Ammon's horn (tissue), 1 donor: ENCODE data around the gene IHH.

Source experiments
- DNase-seq: peaks from one replicate; pipeline ENCODE4 v3.0.0-alpha.2; 2016; ENCODE audit warnings: low spot score

IHH gene

DNA sequence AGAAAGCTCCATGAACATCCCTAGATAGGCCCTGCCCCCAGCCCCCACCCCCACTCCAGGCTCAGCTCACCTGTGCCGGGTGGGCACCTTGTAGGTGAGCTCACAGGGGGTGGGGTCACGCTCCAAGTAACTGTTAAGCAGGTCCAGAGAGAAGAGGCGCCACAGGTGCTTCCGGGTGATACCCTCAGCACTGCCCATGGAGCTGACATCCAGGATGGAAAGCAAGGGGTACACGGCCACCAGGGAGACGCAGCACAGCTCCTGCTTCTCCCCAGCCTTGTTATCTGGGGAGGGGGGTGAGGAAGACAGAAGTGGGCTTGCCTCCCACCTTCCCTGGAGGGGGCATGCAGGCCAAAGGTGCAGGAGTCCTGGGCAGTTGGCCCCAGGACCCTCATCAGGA is 41.3 kb downstream of the IHH start:
- no peak for DNase-seq

DNA sequence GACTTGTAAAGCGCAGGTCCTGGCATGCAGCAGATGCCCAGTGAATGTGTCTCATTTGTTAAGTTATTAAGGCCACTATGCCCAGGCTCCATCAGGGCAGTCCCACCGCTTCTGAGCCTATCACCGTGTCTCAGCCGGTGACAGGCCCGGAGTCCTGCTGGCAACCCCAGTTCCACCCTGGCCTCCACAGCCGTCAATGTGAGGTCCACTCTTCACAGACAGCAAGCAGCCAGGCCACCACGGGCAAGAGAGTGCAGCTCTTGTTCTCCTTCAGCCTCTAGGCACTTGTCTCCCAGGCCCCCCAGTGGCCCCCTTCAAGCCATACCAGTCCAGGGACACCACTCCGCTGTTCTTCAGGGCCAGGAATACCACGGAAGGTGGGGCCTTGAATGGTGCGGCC is 42.0 kb downstream of the IHH start:
- DNase-seq, result no peak

DNA sequence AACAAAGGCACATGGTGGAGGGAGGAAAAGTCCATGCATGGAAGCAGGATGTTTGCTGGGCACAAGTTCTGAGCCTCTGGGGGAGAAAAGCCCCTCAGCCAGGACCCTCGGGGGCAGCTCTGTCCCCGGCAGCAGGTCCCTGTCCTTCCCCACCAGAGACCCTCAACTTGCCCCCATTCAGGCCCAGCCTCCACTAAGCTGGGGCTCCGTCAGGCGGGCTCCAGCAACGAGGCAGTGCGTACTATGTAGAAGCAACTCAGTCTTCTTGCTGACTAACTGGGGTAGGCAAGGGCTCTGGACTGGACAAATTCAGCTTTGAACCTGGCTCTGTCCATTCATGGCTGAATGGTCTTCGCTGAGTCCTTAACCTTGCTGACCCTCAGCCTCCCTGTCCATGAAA is 42.4 kb downstream of the IHH start:
- no peak for DNase-seq

DNA sequence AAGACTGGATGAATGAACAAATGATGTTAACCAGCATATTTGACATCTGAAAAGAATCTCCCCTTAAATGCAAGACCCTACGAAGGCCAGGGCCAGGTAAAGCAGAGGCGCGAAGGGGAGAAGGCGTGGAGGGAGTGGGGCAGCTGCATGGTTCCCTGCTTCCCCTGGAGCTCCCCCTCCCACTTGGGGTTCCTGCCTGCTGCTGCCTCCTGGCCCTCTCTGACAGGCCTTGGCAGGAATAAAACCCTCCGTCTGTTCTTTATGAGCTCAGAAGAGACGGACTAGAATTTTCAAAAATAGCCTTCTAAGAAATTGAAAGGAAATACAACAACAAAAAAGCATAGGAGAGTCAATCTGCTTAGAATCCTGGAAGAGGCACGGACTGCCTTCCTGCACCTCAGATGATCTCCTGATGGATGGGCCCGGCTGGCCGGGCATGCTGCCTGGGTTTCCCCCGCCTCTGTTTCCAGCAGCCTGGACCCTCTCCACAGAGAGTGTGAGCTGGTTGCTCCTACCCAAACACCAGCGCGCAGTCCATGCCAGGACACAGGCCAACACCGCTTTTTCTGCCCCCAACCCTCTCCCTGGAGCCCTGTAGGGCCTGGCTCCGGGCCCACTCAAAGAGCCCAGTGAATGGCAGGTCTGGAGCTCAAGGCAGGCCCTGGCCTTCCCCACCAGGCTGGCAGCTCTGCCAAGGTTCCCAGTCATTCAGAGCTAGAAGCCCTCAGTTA is 43.4 kb downstream of the IHH start:
- peak; percentile 75 for DNase-seq

DNA sequence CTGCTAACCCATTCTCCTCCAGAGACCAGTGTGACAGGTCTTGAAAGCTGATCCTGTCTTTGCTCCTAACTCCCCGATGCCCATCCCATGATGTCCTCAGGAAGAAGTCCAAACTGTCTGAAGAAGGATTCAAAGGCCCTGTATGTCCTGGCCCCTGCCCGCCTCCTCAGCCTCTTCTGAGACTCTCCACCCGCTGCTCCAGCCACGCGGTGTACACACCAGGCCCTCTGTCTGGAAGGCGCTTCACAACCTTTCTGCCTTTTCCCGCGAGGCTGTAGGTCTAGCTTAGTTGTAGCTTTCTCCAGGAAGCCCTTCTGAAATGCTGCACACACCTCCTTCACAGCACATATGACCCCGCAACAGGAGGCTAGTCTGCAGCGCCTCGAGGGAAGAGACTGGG is 44.0 kb downstream of the IHH start:
- no peak for DNase-seq

DNA sequence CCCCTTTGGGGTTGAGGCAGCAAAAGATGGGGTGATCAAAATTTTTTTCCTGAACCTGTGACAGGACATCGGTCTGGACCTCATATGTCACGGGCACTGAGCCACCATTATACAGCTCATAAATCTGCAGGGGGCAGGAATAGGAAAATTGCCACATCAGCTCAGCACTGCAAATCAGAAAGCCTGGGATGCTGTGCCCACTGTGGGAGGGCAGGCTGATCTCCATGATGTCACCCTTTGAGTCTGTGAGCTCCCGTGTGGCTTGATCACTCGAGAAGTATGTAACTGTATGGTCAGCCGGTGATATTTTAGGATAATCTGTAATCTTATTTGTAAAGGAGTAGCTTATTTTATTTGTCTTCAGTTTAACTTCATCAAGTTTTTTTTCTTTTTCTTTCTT is 49.8 kb downstream of the IHH start:
- no peak for DNase-seq

DNA sequence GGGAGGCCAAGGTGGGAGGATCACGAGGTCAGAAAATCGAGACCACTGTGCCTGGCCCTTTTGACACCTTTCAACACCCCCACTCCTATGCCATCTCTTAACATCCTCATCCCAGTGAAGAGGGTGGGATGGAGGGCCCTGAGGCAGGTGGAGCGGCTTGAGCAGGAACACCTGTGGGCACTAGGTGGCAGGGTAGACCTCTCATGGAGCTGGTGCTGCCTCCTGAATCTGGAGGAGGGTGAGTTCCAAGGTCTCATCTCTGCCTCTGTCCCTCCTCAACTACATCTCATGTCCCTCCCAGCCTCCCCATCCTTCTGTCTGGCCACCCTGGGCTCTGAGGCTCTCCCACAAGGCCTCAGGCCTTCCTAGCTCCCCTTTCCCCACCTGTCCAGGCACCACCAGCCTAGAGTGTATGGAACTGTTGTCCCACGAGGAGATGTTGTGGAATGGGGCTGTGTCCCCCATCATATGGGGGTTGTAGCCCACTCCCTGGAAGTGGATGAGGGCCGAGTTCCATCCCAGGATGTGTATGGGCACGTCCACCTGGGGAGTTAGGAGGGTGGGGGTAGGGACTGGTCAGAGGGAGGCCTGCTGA is 50.5 kb downstream of the IHH start:
- DNase-seq, result no peak

DNA sequence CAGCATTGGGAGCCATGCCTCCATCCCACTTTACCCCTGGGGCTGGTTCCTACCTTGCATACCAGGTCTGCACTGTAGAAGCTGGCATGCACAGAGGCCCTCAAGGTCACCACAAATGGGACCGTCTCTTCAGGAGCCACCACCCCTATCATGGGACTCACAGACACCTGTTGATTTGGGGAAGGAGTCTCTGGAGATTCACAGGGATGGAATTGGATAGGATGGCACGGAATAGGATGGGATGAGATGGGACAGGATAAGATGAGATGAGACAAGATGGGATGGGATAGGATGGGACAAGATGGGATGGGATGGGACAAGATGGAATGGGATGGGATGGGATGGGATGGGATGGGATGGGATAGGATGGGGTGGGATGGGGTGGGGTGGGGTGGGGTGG is 51.4 kb downstream of the IHH start:
- no peak for DNase-seq
